ENCODE measurements around the gene ALDH1A2. TPM values are rescaled to one million over a fixed set of nuclear protein-coding genes. Genes with fewer than 3 reads are reported as not detected.

ALDH1A2 gene
- total RNA-seq, 1 donor from 2014 or later, result 18.7 TPM

DNA sequence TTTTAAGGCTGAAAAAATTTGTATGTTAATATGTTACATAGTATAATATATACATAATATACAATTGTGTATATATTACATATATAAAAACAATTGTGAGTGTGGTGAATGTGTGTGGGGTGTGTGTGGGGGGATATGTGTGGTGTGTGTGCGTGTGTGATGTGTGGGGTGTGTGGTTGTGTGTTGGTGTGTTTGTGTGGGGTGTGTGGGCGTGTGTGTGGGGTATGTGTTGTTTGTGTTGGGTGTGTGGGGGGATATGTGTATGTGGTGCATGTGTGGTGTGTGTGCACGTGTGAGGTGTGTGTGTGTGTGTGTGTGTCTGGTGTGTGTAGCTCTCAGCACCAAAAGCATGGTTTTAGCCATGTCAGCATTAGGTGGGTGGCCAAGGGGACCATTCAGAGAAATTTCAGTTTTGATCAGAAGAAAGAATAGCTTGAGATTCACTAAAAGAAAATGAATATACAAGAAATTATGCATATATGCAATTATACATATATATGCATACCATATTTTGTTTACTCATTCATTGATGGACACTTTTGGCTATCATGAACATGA, 118.9 kb downstream of the ALDH1A2 start:
- TF ChIP-seq, protein P1, sequence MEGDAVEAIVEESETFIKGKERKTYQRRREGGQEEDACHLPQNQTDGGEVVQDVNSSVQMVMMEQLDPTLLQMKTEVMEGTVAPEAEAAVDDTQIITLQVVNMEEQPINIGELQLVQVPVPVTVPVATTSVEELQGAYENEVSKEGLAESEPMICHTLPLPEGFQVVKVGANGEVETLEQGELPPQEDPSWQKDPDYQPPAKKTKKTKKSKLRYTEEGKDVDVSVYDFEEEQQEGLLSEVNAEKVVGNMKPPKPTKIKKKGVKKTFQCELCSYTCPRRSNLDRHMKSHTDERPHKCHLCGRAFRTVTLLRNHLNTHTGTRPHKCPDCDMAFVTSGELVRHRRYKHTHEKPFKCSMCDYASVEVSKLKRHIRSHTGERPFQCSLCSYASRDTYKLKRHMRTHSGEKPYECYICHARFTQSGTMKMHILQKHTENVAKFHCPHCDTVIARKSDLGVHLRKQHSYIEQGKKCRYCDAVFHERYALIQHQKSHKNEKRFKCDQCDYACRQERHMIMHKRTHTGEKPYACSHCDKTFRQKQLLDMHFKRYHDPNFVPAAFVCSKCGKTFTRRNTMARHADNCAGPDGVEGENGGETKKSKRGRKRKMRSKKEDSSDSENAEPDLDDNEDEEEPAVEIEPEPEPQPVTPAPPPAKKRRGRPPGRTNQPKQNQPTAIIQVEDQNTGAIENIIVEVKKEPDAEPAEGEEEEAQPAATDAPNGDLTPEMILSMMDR (conservative IDR thresholded peaks at IDR 0.05; ENCODE audit: low read depth, low read length), result no peak
- H3K4me3 ChIP-seq (ENCODE audit: low read depth, low read length), result no peak overlapping the region
- no peak for DNase-seq (ENCODE audit: low read depth)

DNA sequence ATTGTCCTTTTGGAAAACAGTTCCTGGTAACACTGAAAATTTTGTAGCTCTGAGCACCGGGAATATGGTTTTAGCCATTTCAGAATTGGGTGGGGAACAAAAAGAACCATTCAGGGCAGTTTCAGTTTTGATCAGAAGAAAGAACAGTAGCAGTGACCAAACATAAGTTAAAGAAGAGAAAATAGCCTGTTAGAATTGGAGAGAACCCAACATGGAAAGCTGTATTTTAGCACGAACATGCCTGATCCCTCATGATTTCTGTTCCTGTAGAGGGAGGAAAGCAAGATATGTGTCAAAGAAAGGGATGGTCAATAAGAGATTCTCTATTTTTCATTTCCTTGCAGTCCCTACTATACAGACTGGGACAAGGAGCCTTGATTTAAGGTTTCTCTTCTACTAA, 119.9 kb downstream of the ALDH1A2 start:
- no peak for DNase-seq (ENCODE audit: low read depth)
- TF ChIP-seq, protein P1 (conservative IDR thresholded peaks at IDR 0.05; ENCODE audit: low read depth, low read length), result no peak
- H3K4me3 ChIP-seq (ENCODE audit: low read depth, low read length), result no peak overlapping the region

DNA sequence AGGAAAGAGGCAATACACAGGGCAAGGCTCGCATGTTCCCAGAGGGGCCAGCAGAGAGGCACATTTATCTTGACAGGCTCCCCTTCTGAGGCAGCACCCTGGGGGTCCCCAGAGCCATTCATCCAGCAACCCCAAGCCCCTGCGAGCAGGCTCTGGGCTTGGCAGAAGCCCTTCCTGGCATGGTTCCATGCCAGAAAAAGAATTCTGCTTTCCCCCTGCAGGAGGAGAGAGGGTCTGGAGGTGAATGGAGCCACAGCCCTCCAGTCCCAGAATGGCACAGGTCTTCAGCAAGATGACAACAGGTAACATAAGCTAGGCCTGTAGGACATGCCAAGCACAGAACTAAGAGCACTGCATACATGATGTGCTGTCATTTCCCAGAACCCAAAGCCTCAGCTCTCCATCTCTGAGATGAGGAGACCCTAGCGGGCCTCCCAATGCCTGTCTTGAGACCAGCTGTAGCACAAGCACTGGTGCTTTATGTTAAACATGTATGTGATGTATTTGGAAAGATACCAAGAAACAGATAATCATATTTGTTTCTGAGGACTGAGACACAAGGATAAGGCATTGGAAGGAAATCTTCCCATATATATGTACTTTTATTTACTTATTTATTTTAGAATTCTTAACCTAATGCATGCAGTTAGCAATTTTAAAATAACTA, 121.6 kb downstream of the ALDH1A2 start:
- DNase-seq (ENCODE audit: low read depth), result no peak
- TF ChIP-seq, protein P1 (conservative IDR thresholded peaks at IDR 0.05; ENCODE audit: low read depth, low read length), result no peak
- H3K4me3 ChIP-seq (ENCODE audit: low read depth, low read length), result no peak overlapping the region

DNA sequence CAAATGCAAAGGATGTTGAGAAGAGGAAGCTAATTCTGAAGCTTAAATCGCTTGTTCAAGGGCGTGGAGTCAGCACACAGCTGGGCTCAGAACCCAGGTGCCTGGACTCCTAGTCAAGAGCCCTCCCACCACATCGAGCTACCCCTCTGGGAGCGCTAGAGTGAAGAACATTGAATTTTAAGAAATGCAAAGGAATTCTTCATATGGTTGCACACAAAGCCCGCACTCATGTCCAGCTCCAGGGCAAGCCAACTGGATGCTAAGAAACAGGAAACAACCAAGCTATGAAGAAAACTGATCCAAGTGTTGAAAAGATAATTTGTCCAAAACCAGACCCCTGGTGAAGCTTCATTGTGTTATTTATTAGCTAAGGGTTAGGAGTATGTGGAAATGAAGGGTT, 122.3 kb downstream of the ALDH1A2 start:
- H3K4me3 ChIP-seq (ENCODE audit: low read depth, low read length), result no peak overlapping the region
- TF ChIP-seq, protein P1 (conservative IDR thresholded peaks at IDR 0.05; ENCODE audit: low read depth, low read length), result no peak
- DNase-seq (ENCODE audit: low read depth), result no peak

DNA sequence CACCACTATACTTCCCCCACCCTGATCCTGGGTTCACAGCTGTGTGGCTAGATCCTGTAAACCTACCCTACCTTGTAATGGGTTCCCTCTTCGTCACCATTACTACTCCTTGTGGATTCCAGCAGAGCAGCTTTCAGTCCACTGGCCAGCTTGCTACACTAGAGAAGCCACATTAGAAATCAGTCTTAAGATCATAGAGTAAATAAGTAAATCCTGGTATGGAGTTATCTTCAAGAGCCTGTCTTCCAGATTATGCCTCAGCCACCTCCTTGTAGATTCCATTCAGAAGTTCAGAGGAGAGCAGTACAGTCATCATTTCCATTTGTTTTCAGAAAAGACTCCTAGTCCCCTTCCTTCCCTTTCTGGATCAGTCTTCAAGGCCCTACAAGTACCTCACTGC, 123.7 kb downstream of the ALDH1A2 start:
- no peak overlapping the region for H3K4me3 ChIP-seq (ENCODE audit: low read depth, low read length)
- TF ChIP-seq, protein P1 (conservative IDR thresholded peaks at IDR 0.05; ENCODE audit: low read depth, low read length), result no peak
- no peak for DNase-seq (ENCODE audit: low read depth)

DNA sequence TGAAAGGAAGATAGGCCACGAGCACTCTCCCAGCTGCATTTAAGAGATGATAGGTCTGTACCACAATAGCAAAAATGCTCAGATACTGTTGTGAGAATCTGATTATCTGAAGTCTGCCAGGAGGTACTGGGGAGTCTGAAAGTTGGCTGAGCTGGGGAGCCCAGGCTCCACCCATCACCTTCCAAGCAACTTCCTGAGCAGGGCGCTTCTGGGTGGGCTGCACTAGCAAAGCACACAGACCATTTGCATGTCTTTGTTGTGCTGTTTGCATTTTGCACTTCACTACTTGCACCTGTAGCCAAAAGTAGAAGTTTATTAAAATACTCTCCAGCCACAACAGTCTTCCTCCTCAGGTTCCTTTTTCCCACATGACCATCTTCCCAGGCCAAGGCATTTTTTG, 133.2 kb downstream of the ALDH1A2 start:
- TF ChIP-seq, protein P1 (conservative IDR thresholded peaks at IDR 0.05; ENCODE audit: low read depth, low read length), result no peak
- no peak overlapping the region for H3K4me3 ChIP-seq (ENCODE audit: low read depth, low read length)
- no peak for DNase-seq (ENCODE audit: low read depth)

DNA sequence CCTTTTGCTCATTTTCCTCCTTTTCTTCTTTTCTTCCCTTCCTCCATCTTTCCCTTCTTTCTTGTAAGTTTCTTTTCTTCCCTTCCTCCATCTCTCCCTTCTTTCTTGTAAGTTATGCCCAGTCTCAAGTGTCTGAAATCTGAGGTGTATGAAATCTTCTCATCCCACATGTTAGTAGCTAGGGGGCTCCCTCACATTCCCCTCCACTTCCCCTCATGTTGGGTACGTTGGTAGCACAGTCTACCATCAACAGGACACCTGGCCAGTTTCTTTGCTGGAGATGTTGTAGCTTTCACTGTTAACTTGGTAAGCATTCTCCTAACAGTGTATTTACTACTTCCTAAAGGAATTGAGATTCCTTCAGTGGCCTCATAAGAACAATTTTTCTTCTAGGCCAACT, 133.9 kb downstream of the ALDH1A2 start:
- no peak for DNase-seq (ENCODE audit: low read depth)
- no peak overlapping the region for H3K4me3 ChIP-seq (ENCODE audit: low read depth, low read length)
- TF ChIP-seq, protein P1 (conservative IDR thresholded peaks at IDR 0.05; ENCODE audit: low read depth, low read length), result no peak
